ENCODE measurements around the gene RDX.

DNA sequence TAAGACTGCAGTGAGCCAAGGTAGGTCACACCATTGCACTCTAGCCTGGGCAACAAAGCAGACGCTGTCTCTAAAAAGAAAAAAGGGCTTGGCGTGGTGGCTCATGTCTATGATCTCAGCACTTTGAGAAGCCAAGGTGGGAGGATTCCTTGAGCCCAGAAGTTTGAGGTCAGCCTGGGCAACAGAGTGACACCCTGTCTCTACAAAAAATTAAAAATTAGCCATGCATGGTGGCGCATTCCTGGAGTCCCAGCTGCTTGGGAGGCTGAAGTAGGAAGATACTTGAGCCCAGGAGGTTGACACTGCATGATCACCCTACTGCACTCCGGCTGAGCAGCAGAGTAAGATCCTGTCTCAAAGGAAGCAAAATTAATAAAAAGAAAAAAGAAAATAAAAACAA is 38.9 kb upstream of the RDX start:
- TF ChIP-seq POLR2A (IDR thresholded peaks at IDR 0.05): no peak
- TF ChIP-seq, protein P1, sequence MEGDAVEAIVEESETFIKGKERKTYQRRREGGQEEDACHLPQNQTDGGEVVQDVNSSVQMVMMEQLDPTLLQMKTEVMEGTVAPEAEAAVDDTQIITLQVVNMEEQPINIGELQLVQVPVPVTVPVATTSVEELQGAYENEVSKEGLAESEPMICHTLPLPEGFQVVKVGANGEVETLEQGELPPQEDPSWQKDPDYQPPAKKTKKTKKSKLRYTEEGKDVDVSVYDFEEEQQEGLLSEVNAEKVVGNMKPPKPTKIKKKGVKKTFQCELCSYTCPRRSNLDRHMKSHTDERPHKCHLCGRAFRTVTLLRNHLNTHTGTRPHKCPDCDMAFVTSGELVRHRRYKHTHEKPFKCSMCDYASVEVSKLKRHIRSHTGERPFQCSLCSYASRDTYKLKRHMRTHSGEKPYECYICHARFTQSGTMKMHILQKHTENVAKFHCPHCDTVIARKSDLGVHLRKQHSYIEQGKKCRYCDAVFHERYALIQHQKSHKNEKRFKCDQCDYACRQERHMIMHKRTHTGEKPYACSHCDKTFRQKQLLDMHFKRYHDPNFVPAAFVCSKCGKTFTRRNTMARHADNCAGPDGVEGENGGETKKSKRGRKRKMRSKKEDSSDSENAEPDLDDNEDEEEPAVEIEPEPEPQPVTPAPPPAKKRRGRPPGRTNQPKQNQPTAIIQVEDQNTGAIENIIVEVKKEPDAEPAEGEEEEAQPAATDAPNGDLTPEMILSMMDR (IDR thresholded peaks at IDR 0.05): no peak

All from lower leg skin (tissue), 3 donors.